Panc1 (cell line): ENCODE results near the gene ADAMTS15. TPM values are rescaled to one million over a fixed set of nuclear protein-coding genes. Genes with fewer than 3 reads are reported as not detected.

Experiments
- ATAC-seq: fragments of 200-7000 bp; cut with Tn5 transposase; 2 replicates; pipeline ENCODE4 v1.9.1; 2020; ENCODE audit warnings: mild to moderate bottlenecking, moderate library complexity
- Bru-seq: library from RNA; stranded (reverse); fragments of 400-500 nt; gene quantifications from one replicate; lab custom pipeline; 2021; lab: Mats Ljungman, UMichigan
- BruChase-seq, 2 experiments: library from RNA; stranded (reverse); fragments of 400-500 nt; gene quantifications; one replicate each; lab custom pipeline; 2021; lab: Mats Ljungman, UMichigan
- BruUV-seq: library from RNA; stranded (reverse); fragments of 400-500 nt; replicated peaks from 2 replicates; lab custom pipeline; 2021; lab: Mats Ljungman, UMichigan
- CTCF ChIA-PET: fragments of 300-600 bp; sonication (Branson Sonifier 250); formaldehyde crosslinking; loops from one replicate; lab custom pipeline; 2022; ENCODE audit warnings: antibody characterized with exemption; lab: Charles Lee
- POLR2A ChIA-PET: fragments of 300-600 bp; sonication (Branson Sonifier 250); formaldehyde crosslinking; loops from one replicate; lab custom pipeline; 2022; ENCODE audit warnings: antibody characterized with exemption; lab: Charles Lee
- DNase-seq: peaks from one replicate; pipeline ENCODE4 v3.0.0-alpha.2; 2010; ENCODE audit warnings: low read depth, low spot score
- H3K27ac ChIP-seq: 2 replicates; pipeline ENCODE4 v1.5.1; 2011; ENCODE audit warnings: mild to moderate bottlenecking, low read length, inconsistent platforms
- H3K27me3 ChIP-seq: fragments of 200-500 bp; sonication (Bioruptor generic); 2 replicates; pipeline ENCODE4 v1.6.0; 2014; ENCODE audit warnings: low read length, inconsistent platforms; ENCODE audit not compliant: control insufficient read depth, insufficient read depth
- H3K36me3 ChIP-seq: fragments of 200-500 bp; sonication (Bioruptor generic); 2 replicates; pipeline ENCODE4 v1.5.1; 2014; ENCODE audit warnings: inconsistent platforms, mild to moderate bottlenecking, low read length, moderate library complexity; ENCODE audit not compliant: control insufficient read depth, insufficient read depth
- H3K4me1 ChIP-seq: 2 replicates; pipeline ENCODE4 v1.5.1; 2011; ENCODE audit warnings: inconsistent platforms, mild to moderate bottlenecking, low read length, moderate library complexity; ENCODE audit not compliant: control insufficient read depth, insufficient read depth
- H3K4me3 ChIP-seq, 2 experiments: 2 replicates each; pipeline ENCODE4 v1.5.1; 2011 to 2012; ENCODE audit warnings: low read depth in 2 of 2, low read length in 2 of 2, mild to moderate bottlenecking in 2 of 2, inconsistent platforms in 1 of 2, moderate library complexity in 1 of 2
- H3K9me3 ChIP-seq: fragments of 200-500 bp; sonication (Bioruptor generic); 2 replicates; pipeline ENCODE4 v1.5.1; 2014; ENCODE audit warnings: low read depth, mild to moderate bottlenecking, inconsistent platforms, low read length, moderate library complexity; ENCODE audit not compliant: control insufficient read depth, insufficient read depth
- POLR2AphosphoS5 ChIP-seq: IDR thresholded peaks from 2 replicates; pipeline ENCODE4 v1.6.1; 2012; ENCODE audit warnings: mild to moderate bottlenecking, low read depth, low read length, moderate library complexity
- REST ChIP-seq, 2 experiments: IDR thresholded peaks; 2 replicates each; pipeline ENCODE4 v1.6.1; 2011 to 2012; ENCODE audit warnings: low read depth in 2 of 2, control low read depth in 1 of 2, low read length in 1 of 2, mild to moderate bottlenecking in 1 of 2, moderate library complexity in 1 of 2; ENCODE audit not compliant: insufficient read depth in 1 of 2
- SIN3A ChIP-seq: IDR thresholded peaks from 2 replicates; pipeline ENCODE4 v1.6.1; 2012; ENCODE audit warnings: low read depth, mild to moderate bottlenecking, low read length, moderate library complexity, borderline replicate concordance; ENCODE audit not compliant: insufficient read depth
- TCF7L2 ChIP-seq: IDR thresholded peaks from 2 replicates; pipeline ENCODE4 v1.6.1; 2011; ENCODE audit warnings: mild to moderate bottlenecking, low read depth, low read length, inconsistent platforms
- in situ Hi-C: cut with HindIII; loops from 2 replicates; pipeline ENCODE4 v1.10.0; 2016; ENCODE audit warnings: low sequenced_read_pairs, low pct_unique_long_range_greater_than_20kb
- intact Hi-C: fragments of 100-400 bp; cut with micrococcal nuclease; formaldehyde crosslinking; loops from one replicate; pipeline ENCODE4 v1.10.0; 2022; ENCODE audit not compliant: unreplicated experiment
- long read RNA-seq: library from polyadenylated mRNA; unstranded; transcript quantifications from one replicate; pipeline ENCODE4 v2.0.0, GENCODE V29; 2021; ENCODE audit not compliant: unreplicated experiment
- polyA plus RNA-seq: library from polyadenylated mRNA; unstranded; fragments of >200 nt; gene quantifications from one replicate; pipeline ENCODE4 v1.2.1, GENCODE V29; 2012; ENCODE audit warnings: missing spikeins; ENCODE audit not compliant: insufficient read length
- total RNA-seq: library from RNA; stranded (reverse); gene quantifications from one replicate; pipeline ENCODE4 v1.2.1, GENCODE V29; 2021; ENCODE audit not compliant: unreplicated experiment
- TF ChIP-seq, protein P1 (sequence below): fragments of 450-650 bp; IDR thresholded peaks from 2 replicates; pipeline ENCODE4 v1.5.1; 2017; ENCODE audit warnings: mild to moderate bottlenecking

The ADAMTS15 gene, protein sequence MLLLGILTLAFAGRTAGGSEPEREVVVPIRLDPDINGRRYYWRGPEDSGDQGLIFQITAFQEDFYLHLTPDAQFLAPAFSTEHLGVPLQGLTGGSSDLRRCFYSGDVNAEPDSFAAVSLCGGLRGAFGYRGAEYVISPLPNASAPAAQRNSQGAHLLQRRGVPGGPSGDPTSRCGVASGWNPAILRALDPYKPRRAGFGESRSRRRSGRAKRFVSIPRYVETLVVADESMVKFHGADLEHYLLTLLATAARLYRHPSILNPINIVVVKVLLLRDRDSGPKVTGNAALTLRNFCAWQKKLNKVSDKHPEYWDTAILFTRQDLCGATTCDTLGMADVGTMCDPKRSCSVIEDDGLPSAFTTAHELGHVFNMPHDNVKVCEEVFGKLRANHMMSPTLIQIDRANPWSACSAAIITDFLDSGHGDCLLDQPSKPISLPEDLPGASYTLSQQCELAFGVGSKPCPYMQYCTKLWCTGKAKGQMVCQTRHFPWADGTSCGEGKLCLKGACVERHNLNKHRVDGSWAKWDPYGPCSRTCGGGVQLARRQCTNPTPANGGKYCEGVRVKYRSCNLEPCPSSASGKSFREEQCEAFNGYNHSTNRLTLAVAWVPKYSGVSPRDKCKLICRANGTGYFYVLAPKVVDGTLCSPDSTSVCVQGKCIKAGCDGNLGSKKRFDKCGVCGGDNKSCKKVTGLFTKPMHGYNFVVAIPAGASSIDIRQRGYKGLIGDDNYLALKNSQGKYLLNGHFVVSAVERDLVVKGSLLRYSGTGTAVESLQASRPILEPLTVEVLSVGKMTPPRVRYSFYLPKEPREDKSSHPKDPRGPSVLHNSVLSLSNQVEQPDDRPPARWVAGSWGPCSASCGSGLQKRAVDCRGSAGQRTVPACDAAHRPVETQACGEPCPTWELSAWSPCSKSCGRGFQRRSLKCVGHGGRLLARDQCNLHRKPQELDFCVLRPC
- total RNA-seq (39.9 TPM), Bru-seq, nascent RNA (percentile 86 among the genes with signal in this experiment), BruChase-seq, experiment 1, labeled RNA remaining after a 2-hour chase (percentile 85 among the genes with signal in this experiment), BruChase-seq, experiment 2, labeled RNA remaining after a 6-hour chase (percentile 73 among the genes with signal in this experiment)
- 44.4 TPM for polyA plus RNA-seq
- long read RNA-seq, partial matches to known transcripts = 6 of 12 reads
- long read RNA-seq, other reads (novel, unspliced or antisense) = 6 of 12 reads

DNA sequence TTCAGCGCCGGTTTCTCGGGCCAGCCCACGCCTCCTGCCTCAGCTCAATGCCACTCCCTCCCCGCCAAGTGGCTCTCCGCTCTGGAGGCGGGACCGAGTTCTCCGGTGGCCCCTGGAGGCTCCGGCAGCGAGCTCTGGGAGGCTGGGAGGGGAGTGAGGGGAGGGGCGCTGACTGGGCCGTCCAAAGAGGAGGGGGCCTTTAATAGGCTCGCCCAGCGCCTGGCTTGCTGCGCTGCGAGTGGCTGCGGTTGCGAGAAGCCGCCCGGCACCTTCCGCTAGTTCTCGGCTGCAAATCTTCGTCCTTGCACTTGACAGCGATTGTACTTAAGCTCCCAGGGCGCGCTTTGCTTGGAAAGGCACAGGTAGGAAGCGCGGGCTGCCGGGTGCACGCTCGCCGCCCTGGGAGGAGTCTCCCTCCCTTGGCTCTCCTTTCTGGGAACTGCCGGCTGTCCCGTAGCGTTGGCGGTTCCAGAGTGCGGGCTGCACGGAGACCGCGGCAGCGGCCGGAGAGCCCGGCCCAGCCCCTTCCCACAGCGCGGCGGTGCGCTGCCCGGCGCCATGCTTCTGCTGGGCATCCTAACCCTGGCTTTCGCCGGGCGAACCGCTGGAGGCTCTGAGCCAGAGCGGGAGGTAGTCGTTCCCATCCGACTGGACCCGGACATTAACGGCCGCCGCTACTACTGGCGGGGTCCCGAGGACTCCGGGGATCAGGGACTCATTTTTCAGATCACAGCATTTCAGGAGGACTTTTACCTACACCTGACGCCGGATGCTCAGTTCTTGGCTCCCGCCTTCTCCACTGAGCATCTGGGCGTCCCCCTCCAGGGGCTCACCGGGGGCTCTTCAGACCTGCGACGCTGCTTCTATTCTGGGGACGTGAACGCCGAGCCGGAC is at the start of gene ADAMTS15:
Gene ADAMTS15, plus strand, starts transcription at position 230 of the 894 bp plus-strand sequence. Its CDS starts 329 bp downstream, at position 559.
- ChIA-PET POLR2A (interaction anchor here (0.6 kb wide), 1 partner anchor 148 kb away, joined by 3 read pairs; no protein-coding TSS in a partner anchor), CTCF (interaction anchor here (0.6 to 0.7 kb wide), 2 partner anchors 239 to 435 kb away, joined by 3 to 7 read pairs; no protein-coding TSS in a partner anchor)
- Histone ChIP-seq H3K27ac (peak within 1 kb of the TSS; percentile 67), H3K36me3 (no peaks in the 10 kb centered on the region), H3K4me3 (peak within 1 kb of the TSS; percentile 73 to 89), H3K9me3 (no peaks in the 10 kb centered on the region), H3K27me3 (no peaks in the 10 kb centered on the region), H3K4me1 (peaks cover 16% of the 10 kb centered on the region)
- ATAC-seq = peak; percentile 95
- TSS peak; percentile 77 for BruUV-seq
- intact Hi-C loops (loop anchor here (5.0 kb wide), 1 partner anchor 189 kb away; no protein-coding TSS in a partner anchor), in situ Hi-C loops (no loop called here)
- TF ChIP-seq SIN3A (peak; percentile 51; the same call in 1 of the 2 replicates), TCF7L2 (no peak), POLR2AphosphoS5 (peak; percentile 82), REST (IDR thresholded peaks at IDR 0.05; ENCODE audit: insufficient read depth in 1 of 2, low read depth in 2 of 2, low read length in 1 of 2) (no peak)
- TF ChIP-seq, protein P1, sequence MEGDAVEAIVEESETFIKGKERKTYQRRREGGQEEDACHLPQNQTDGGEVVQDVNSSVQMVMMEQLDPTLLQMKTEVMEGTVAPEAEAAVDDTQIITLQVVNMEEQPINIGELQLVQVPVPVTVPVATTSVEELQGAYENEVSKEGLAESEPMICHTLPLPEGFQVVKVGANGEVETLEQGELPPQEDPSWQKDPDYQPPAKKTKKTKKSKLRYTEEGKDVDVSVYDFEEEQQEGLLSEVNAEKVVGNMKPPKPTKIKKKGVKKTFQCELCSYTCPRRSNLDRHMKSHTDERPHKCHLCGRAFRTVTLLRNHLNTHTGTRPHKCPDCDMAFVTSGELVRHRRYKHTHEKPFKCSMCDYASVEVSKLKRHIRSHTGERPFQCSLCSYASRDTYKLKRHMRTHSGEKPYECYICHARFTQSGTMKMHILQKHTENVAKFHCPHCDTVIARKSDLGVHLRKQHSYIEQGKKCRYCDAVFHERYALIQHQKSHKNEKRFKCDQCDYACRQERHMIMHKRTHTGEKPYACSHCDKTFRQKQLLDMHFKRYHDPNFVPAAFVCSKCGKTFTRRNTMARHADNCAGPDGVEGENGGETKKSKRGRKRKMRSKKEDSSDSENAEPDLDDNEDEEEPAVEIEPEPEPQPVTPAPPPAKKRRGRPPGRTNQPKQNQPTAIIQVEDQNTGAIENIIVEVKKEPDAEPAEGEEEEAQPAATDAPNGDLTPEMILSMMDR = no peak
- DNase-seq = no peak
